ENCODE data around the gene ZFTA.

DNA sequence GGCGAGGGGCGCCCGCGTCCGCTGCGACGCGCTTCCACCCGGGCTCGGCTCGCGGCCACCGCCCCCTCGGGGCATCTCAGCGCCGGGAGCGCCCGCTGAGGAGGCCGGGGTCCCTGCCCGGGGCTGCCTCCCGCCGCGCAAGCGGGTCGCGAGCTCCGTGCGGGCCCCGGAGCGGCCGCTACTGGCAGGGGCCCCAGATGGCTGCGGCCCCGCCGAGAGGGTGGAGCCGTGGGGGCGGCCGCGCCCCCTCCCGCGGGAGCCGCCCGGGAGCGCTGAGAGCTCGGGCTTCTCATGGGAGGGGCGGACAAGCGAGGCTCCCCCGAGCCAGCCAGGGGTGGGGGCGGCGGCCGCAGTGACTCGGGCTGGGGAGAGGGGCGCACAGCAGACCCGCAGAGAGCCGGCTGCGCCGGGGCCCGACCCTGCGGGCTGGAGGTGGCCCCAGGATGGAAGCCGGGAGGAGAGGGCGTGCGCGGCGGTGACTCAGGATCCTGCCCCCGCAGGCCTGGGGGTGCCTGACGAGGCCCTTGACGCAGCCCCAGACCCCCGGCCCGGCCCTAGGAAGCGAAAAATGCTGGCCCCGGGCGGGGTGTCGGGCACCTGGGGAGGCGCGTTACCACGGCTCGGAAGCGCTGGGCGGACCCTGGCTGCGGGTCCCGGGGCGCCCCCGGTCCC, 603 bp upstream of the ZFTA start:
- TF ChIP-seq, protein P1, sequence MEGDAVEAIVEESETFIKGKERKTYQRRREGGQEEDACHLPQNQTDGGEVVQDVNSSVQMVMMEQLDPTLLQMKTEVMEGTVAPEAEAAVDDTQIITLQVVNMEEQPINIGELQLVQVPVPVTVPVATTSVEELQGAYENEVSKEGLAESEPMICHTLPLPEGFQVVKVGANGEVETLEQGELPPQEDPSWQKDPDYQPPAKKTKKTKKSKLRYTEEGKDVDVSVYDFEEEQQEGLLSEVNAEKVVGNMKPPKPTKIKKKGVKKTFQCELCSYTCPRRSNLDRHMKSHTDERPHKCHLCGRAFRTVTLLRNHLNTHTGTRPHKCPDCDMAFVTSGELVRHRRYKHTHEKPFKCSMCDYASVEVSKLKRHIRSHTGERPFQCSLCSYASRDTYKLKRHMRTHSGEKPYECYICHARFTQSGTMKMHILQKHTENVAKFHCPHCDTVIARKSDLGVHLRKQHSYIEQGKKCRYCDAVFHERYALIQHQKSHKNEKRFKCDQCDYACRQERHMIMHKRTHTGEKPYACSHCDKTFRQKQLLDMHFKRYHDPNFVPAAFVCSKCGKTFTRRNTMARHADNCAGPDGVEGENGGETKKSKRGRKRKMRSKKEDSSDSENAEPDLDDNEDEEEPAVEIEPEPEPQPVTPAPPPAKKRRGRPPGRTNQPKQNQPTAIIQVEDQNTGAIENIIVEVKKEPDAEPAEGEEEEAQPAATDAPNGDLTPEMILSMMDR (IDR thresholded peaks at IDR 0.05): peak in 1 of 4 donors; percentile 15
- TF ChIP-seq POLR2A (IDR thresholded peaks at IDR 0.05): peak; percentile 52

Measured in right lobe of liver (tissue), 4 donors.